Activated T-helper 1 cell treated with Interleukin-2 at 50 U/mL for 16 hours (primary cell): ENCODE results near the gene PARP11.
"Not testable (repeated sequence)": the region's sequence is repeated elsewhere in the genome, so short reads cannot be mapped to it uniquely, and the experiment has no call there.

ENCODE experiments used
- DNase-seq: peaks from one replicate; pipeline ENCODE4 v3.0.0-alpha.2; 2020; ENCODE audit warnings: low read depth

PARP11 gene

GRCh38 chr12:3882896-3883564 is 9.8 kb upstream of the PARP11 start:
- DNase-seq: no peak

- DNase-seq: no peak
Measured at GRCh38 chr12:3882406-3882805, 9.2 kb upstream of the PARP11 start.

GRCh38 chr12:3881281-3881950 is 8.2 kb upstream of the PARP11 start:
- no peak for DNase-seq

GRCh38 chr12:3879846-3880245 is 6.6 kb upstream of the PARP11 start:
- DNase-seq: no peak

GRCh38 chr12:3871356-3871755 is 1.8 kb downstream of the PARP11 start:
- no peak for DNase-seq

- DNase-seq: no peak
Measured at GRCh38 chr12:3869865-3870264, 3.3 kb downstream of the PARP11 start.

- DNase-seq: no peak
Measured at GRCh38 chr12:3869433-3869832, 3.8 kb downstream of the PARP11 start.

GRCh38 chr12:3863756-3864155 is 9.4 kb downstream of the PARP11 start:
- DNase-seq: no peak

- no peak for DNase-seq
Measured at GRCh38 chr12:3842517-3842916, 30.7 kb downstream of the PARP11 start.

- DNase-seq: no peak
Measured at GRCh38 chr12:3841783-3842182, 31.4 kb downstream of the PARP11 start.

GRCh38 chr12:3840833-3841232 is 32.4 kb downstream of the PARP11 start:
- DNase-seq: not testable (repeated sequence)

GRCh38 chr12:3839745-3840144 is 33.5 kb downstream of the PARP11 start:
- DNase-seq: not testable (repeated sequence)

- not testable (repeated sequence) for DNase-seq
Measured at GRCh38 chr12:3838701-3839548, 34.3 kb downstream of the PARP11 start.

- no peak for DNase-seq
Measured at GRCh38 chr12:3838076-3838475, 35.1 kb downstream of the PARP11 start.

GRCh38 chr12:3837049-3837448 is 36.1 kb downstream of the PARP11 start:
- no peak for DNase-seq

- no peak for DNase-seq
Measured at GRCh38 chr12:3836641-3837040, 36.6 kb downstream of the PARP11 start.

- no peak for DNase-seq
Measured at GRCh38 chr12:3835914-3836313, 37.3 kb downstream of the PARP11 start.

- no peak for DNase-seq
Measured at GRCh38 chr12:3834774-3835173, 38.4 kb downstream of the PARP11 start.

GRCh38 chr12:3833670-3834310 is 39.4 kb downstream of the PARP11 start:
- no peak for DNase-seq

GRCh38 chr12:3832738-3833137 is 40.5 kb downstream of the PARP11 start:
- DNase-seq: no peak

- no peak for DNase-seq
Measured at GRCh38 chr12:3828888-3829287, 44.3 kb downstream of the PARP11 start.

GRCh38 chr12:3827301-3828000 is 45.7 kb downstream of the PARP11 start:
- DNase-seq: no peak
